SU-DHL-6 (cell line): ENCODE results near the gene GRIA1.

Experiments
- EZH2phosphoT487 ChIP-seq: fragments of 200-600 bp; sonication (generic), shearing (Covaris generic); conservative IDR thresholded peaks from 2 replicates; pipeline ENCODE4 v1.6.1; 2018; ENCODE audit warnings: mild to moderate bottlenecking, antibody characterized with exemption, low read length, moderate library complexity, mixed read lengths
- TF ChIP-seq, protein P1 (sequence below): fragments of 200-600 bp; sonication (generic); IDR thresholded peaks from one replicate; pipeline ENCODE4 v1.5.1; 2017; ENCODE audit warnings: antibody characterized with exemption, mild to moderate bottlenecking, low read length, moderate library complexity; ENCODE audit not compliant: insufficient read depth, poor library complexity, severe bottlenecking

DNA sequence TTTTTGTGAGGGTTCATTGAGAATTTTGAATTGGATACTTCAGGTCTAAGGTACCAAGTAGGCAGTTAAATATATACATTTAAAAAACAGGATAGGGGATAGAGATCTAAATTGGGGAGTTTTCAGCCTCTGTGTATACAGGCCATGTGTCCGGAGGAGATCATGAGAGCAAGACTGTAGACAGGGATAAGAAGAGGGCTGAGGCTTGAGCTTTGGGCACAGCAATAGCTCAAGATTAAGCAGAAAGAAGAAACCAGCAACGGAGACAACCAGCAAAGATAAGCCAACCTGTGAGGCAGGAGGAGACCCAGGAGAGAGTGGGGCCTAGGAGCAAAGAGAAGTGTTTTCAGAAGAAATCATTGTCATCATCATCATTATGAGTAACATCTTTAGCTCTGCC is 258.4 kb downstream of the GRIA1 start:
- TF ChIP-seq, protein P1, sequence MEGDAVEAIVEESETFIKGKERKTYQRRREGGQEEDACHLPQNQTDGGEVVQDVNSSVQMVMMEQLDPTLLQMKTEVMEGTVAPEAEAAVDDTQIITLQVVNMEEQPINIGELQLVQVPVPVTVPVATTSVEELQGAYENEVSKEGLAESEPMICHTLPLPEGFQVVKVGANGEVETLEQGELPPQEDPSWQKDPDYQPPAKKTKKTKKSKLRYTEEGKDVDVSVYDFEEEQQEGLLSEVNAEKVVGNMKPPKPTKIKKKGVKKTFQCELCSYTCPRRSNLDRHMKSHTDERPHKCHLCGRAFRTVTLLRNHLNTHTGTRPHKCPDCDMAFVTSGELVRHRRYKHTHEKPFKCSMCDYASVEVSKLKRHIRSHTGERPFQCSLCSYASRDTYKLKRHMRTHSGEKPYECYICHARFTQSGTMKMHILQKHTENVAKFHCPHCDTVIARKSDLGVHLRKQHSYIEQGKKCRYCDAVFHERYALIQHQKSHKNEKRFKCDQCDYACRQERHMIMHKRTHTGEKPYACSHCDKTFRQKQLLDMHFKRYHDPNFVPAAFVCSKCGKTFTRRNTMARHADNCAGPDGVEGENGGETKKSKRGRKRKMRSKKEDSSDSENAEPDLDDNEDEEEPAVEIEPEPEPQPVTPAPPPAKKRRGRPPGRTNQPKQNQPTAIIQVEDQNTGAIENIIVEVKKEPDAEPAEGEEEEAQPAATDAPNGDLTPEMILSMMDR = no peak
- no peak for TF ChIP-seq EZH2phosphoT487
